Activated CD4-positive, alpha-beta T cell treated with anti-CD3 and anti-CD28 coated beads for 1 hour (primary cell): Measurements from ENCODE around the gene S100A12.
"Not testable (repeated sequence)": the region's sequence is repeated elsewhere in the genome, so short reads cannot be mapped to it uniquely, and the experiment has no call there.

Experiments used
- DNase-seq: peaks from one replicate; pipeline ENCODE4 v3.0.0-alpha.2; 2020

The S100A12 gene

GRCh38 chr1:153375511-153375910 lies at the start of gene S100A12:
Gene S100A12 (minus strand): TSS chr1:153375621. CDS start chr1:153374592, 1,029 bp downstream.
- no peak for DNase-seq

GRCh38 chr1:153422450-153423068 lies 47.1 kb upstream of the S100A12 start:
- DNase-seq = peak; percentile 52

- DNase-seq = no peak
These were observed 44.9 kb upstream of the S100A12 start for GRCh38 chr1:153420306-153420705.

GRCh38 chr1:153419436-153419793 lies 44.0 kb upstream of the S100A12 start:
- not testable (repeated sequence) for DNase-seq

GRCh38 chr1:153418758-153419435 lies 43.5 kb upstream of the S100A12 start:
- not testable (repeated sequence) for DNase-seq

GRCh38 chr1:153417136-153417888 lies 41.9 kb upstream of the S100A12 start:
- no peak for DNase-seq

- DNase-seq = no peak
These were observed 40.6 kb upstream of the S100A12 start, which contains the start of gene S100A7A for GRCh38 chr1:153415850-153416570. Gene S100A7A (plus strand): TSS chr1:153416520. CDS start chr1:153418083, 1,563 bp downstream.

GRCh38 chr1:153413961-153414360 lies 38.5 kb upstream of the S100A12 start:
- DNase-seq = not testable (repeated sequence)

GRCh38 chr1:153407274-153407673 lies 31.9 kb upstream of the S100A12 start:
- not testable (repeated sequence) for DNase-seq

- DNase-seq = not testable (repeated sequence)
These were observed 30.6 kb upstream of the S100A12 start for GRCh38 chr1:153405825-153406599.

GRCh38 chr1:153404768-153405167 lies 29.3 kb upstream of the S100A12 start:
- DNase-seq = peak; percentile 36

GRCh38 chr1:153404086-153404635 lies 28.7 kb upstream of the S100A12 start:
- DNase-seq = no peak

- DNase-seq = no peak
These were observed 28.1 kb upstream of the S100A12 start for GRCh38 chr1:153403421-153404085.

- DNase-seq = no peak
These were observed 26.8 kb upstream of the S100A12 start for GRCh38 chr1:153402226-153402625.

GRCh38 chr1:153401461-153401860 lies 26.0 kb upstream of the S100A12 start:
- no peak for DNase-seq

- no peak for DNase-seq
These were observed 24.8 kb upstream of the S100A12 start for GRCh38 chr1:153400244-153400643.

- DNase-seq = no peak
These were observed 24.1 kb upstream of the S100A12 start for GRCh38 chr1:153399401-153400055.

- DNase-seq = no peak
These were observed 22.7 kb upstream of the S100A12 start for GRCh38 chr1:153397924-153398651.

- DNase-seq = no peak
These were observed 21.9 kb upstream of the S100A12 start for GRCh38 chr1:153397051-153397923.
